ENCODE measurements around the gene ARMH3.

Gene ARMH3

GRCh38 chr10:101892782-101893391 is 163.1 kb downstream of the ARMH3 start:
- DNase-seq = no peak

GRCh38 chr10:101889256-101890210 is 166.4 kb downstream of the ARMH3 start:
- peak; percentile 69 for DNase-seq

- no peak for DNase-seq
Measured at GRCh38 chr10:101888251-101888949, 167.6 kb downstream of the ARMH3 start.

GRCh38 chr10:101887775-101888174 is 168.2 kb downstream of the ARMH3 start:
- DNase-seq = no peak

GRCh38 chr10:101886521-101887312 is 169.3 kb downstream of the ARMH3 start:
- DNase-seq = no peak

GRCh38 chr10:101881036-101881774 is 174.8 kb downstream of the ARMH3 start:
- no peak for DNase-seq

- no peak for DNase-seq
Measured at GRCh38 chr10:101880232-101880573, 175.8 kb downstream of the ARMH3 start.

- DNase-seq = no peak
Measured at GRCh38 chr10:101879456-101880231, 176.3 kb downstream of the ARMH3 start.

- DNase-seq = no peak
Measured at GRCh38 chr10:101878869-101879268, 177.1 kb downstream of the ARMH3 start.

- DNase-seq = no peak
Measured at GRCh38 chr10:101875068-101875688, 180.8 kb downstream of the ARMH3 start.

- DNase-seq = no peak
Measured at GRCh38 chr10:101874252-101874651, 181.7 kb downstream of the ARMH3 start.

- no peak for DNase-seq
Measured at GRCh38 chr10:101867931-101868330, 188.0 kb downstream of the ARMH3 start.

GRCh38 chr10:101859530-101859929 is 196.4 kb downstream of the ARMH3 start:
- DNase-seq = no peak

GRCh38 chr10:101858723-101859500 is 197.1 kb downstream of the ARMH3 start:
- no peak for DNase-seq

- no peak for DNase-seq
Measured at GRCh38 chr10:101857802-101858476, 198.0 kb downstream of the ARMH3 start.

- no peak for DNase-seq
Measured at GRCh38 chr10:101856626-101857025, 199.3 kb downstream of the ARMH3 start.

GRCh38 chr10:101851411-101852116 is 204.4 kb downstream of the ARMH3 start:
- DNase-seq = no peak

- DNase-seq = no peak
Measured at GRCh38 chr10:101850749-101851148, 205.2 kb downstream of the ARMH3 start.

- no peak for DNase-seq
Measured at GRCh38 chr10:101848894-101849351, 207.1 kb downstream of the ARMH3 start.
